ENCODE data around the gene CD9. TPM values are rescaled to one million over a fixed set of nuclear protein-coding genes. Genes with fewer than 3 reads are reported as not detected.

Gene CD9
- total RNA-seq, 1 experiment from 2014 or later: 164 TPM

GRCh38 chr12:6241495-6241894, 41.3 kb downstream of the CD9 start:
- DNase-seq (ENCODE audit: low spot score): peak; percentile 66

GRCh38 chr12:6249580-6249979, 49.4 kb downstream of the CD9 start:
- DNase-seq (ENCODE audit: low spot score): no peak

DNA sequence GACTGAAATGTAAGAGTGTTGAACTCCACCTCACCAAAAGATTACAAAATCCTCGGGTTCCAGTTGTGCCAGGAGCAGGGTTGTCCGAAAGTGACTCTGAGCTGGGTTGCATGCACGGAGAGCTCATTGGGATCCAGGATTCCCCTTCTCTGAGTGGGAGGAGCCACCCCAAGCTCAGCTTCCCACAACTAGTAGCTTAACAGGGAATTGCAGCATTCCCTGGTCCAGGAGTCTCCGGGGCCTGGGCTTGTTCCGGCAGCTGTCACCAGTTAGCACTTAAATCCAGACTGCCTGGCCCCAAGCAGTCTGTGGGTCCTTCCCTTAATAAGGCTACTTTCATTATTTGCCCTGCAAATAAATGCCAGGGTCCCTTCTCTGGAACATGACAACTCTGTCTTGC, 50.1 kb downstream of the CD9 start:
- DNase-seq (ENCODE audit: low spot score): no peak

- DNase-seq (ENCODE audit: low spot score): no peak
Measured at GRCh38 chr12:6253278-6253677, 53.1 kb downstream of the CD9 start.

DNA sequence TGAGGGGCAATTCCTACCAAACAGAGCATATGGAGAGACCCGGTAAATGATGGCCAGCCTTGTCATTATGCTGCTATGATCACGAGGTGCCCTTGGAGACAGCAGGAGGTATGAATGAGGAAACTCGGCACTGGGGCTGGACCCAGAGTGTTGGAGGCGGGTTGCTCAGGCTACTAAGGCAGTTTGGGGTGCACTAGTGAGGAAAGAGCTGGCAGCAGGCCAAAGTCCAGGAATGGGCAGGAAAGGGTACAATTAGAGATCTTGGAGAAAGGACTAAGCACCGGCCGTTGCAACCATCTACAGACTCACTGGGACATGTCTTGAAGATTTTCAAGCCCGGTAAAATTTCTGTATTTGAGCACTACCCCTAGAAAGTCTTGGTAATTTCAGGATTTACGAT, 54.3 kb downstream of the CD9 start:
- no peak for DNase-seq (ENCODE audit: low spot score)

- no peak for DNase-seq (ENCODE audit: low spot score)
Measured at GRCh38 chr12:6257007-6257406, 56.8 kb downstream of the CD9 start.

DNA sequence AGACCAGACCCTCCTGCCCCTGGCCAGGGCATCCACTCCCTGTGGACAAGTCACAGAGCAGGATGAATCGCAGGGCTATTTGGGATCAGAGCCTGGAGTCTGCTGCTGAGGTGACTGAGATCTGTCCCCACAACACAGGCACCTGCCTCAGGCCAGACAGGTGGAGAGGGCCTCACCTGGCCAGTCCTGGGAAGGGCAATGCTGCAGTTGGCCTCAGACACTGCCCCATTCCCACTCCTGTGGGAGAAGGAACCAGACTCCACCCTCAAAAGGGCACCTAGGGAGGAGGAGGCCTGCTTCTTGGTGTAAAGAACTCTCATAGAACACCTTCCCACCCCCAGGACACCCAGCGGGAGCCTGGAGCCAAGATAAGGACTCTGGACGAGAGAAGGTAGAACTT, 62.0 kb downstream of the CD9 start:
- peak; percentile 40 for DNase-seq (ENCODE audit: low spot score)

- DNase-seq (ENCODE audit: low spot score): no peak
Measured at GRCh38 chr12:6262623-6263022, 62.4 kb downstream of the CD9 start.

DNA sequence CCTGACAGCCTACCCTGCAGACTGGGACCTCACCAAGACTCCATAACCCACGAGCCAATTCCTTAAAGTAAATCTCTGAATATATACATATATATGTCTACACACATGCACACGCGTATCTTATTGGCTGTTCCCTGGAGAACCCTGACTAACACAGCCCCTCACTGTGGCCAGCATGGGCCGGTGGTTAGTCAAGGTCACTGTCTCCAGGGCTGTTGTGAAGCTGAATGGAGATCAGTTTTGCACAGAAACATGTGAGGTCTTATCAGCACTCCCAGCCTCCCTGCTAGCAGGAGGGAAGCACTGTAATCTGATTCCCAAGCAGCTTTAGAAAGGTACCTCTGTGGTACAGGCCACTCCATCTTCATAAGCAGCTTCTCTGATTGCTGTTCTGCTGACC, 63.7 kb downstream of the CD9 start:
- no peak for DNase-seq (ENCODE audit: low spot score)

- peak; percentile 59 for DNase-seq (ENCODE audit: low spot score)
Measured at GRCh38 chr12:6264402-6265037, 64.3 kb downstream of the CD9 start.

GRCh38 chr12:6265038-6265405, 64.8 kb downstream of the CD9 start:
- DNase-seq (ENCODE audit: low spot score): no peak

GRCh38 chr12:6266541-6266966, 66.4 kb downstream of the CD9 start:
- no peak for DNase-seq (ENCODE audit: low spot score)

- no peak for DNase-seq (ENCODE audit: low spot score)
Measured at GRCh38 chr12:6266971-6267721, 66.9 kb downstream of the CD9 start.

- no peak for DNase-seq (ENCODE audit: low spot score)
Measured at GRCh38 chr12:6268484-6269157, 68.4 kb downstream of the CD9 start.

DNA sequence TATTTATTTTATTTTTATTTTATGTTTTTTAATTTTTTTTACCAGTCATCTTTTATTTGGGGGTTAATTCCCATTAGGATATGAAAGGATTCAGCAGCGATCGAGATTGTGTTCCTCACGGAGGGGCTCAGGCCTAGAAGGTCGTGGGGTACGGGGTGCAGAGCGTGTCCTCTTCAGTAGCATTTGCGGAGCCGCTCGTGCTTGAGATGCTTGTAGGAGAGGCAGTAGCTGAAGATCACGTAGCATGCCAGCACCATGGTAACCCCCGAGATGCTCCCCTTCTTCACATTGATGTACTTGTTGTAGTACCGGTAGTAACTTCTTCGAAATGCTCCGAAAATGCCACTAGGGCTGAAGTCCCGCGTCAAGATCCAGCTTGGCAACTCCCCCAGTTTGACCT, 69.8 kb downstream of the CD9 start:
- DNase-seq (ENCODE audit: low spot score): no peak

DNA sequence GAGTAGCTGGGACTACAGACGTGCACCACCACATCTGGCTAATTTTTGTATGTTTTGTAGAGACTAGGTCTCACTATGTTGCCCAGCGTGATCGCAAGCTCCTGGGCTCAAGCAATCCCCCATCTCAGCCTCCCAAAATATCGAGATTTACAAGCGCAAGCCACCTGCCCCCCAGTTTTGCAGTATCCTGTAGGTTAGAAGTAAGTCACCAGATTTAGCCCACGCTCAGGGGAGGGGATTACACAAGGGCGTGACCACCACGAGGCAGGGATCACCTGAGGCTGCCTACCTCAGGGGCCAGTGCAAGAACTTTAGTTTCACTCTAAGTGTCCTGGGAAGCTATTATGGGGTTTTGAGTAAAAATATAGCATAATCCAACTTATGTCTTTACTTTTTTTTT, 71.1 kb downstream of the CD9 start:
- DNase-seq (ENCODE audit: low spot score): no peak

- DNase-seq (ENCODE audit: low spot score): peak; percentile 84
Measured at GRCh38 chr12:6272300-6273204, 72.4 kb downstream of the CD9 start.

DNA sequence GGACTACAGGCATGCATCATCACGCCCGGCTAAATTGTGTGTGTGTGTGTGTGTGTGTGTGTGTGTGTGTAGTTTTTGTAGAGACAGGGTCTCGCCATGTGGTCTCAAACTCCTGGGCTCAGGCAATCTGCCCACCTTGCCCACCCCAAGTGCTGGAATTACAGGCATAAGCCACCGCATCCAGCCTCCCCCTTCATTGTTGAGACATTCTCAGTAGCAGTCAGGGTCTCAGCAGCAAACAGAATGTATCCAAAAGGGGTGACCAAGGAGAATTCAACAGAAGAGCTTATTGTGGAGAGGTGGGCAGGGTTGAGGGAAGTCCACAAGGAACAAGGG, 73.0 kb downstream of the CD9 start:
- peak; percentile 44 for DNase-seq (ENCODE audit: low spot score)

DNA sequence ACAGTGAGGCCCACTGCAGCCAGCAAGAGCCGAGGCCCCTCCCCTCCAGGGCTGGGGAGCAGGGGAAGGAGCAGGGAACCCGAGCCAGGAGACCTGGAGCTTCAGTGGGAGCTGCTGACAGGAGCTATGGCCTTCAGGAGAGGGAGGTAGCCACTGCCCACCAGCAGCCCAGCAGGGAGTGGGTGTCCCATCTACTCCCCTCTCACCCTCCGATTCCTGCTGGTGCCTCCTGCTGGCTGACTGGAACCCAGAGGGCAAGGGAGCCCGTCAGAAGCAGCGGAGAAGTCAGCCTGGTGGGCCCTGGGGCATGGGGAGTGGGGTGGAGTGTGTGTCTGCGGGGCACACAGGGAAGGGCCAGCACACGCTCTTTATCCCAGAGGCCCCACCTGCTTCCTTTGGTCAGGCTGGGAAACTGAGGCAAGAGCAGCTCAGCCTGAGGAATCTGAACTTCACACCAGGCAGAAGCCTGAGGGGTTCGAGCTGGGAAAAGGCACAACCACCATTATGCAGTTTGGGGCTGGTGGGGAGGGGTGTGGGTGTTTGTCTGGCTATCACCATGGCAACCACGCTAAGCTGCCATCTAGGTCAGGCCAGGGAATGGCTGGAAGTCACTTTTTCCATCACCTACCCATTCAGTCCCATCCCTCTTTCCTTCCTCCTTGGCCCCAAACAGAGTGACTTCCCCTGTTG, 73.5 kb downstream of the CD9 start:
- DNase-seq (ENCODE audit: low spot score): no peak

GRCh38 chr12:6274231-6275221, 74.3 kb downstream of the CD9 start:
- DNase-seq (ENCODE audit: low spot score): peak; percentile 80

All from HT-29 (cell line).